Fibroblast of lung (primary cell): Measurements from ENCODE around the gene TMEM256.

ENCODE experiments used
- CTCF ChIP-seq, 2 donors: IDR thresholded peaks in 1 of 2; conservative IDR thresholded peaks in 1 of 2; 1 replicate in 1 of 2; 2 replicates in 1 of 2; pipeline ENCODE4 v1.5.1; 2011 to 2012; ENCODE audit warnings: low read length in 2 of 2, control low read depth in 1 of 2, inconsistent platforms in 1 of 2, low read depth in 1 of 2, mild to moderate bottlenecking in 1 of 2
- EZH2 ChIP-seq: IDR thresholded peaks from 2 replicates; pipeline ENCODE4 v1.5.1; 2012; ENCODE audit warnings: low read length, control low read depth, mild to moderate bottlenecking; ENCODE audit errors: missing control alignments

GRCh38 chr17:7361906-7362305, 42.0 kb downstream of the TMEM256 start:
- TF ChIP-seq CTCF (conservative IDR thresholded peaks at IDR 0.05 in 1 of 2, IDR thresholded peaks at IDR 0.05 in 1 of 2; ENCODE audit: low read depth in 1 of 2, low read length in 2 of 2) (no peak), EZH2 (no peak)
